ENCODE measurements around the gene VAPB. TPM values are rescaled to one million over a fixed set of nuclear protein-coding genes. Genes with fewer than 3 reads are reported as not detected.

The VAPB gene
- polyA plus RNA-seq, 1 donor from 2014 or later: 32.5 TPM

- Histone ChIP-seq H3K27me3 (ENCODE audit: insufficient read depth, low read depth, low read length) (no peaks in the 10 kb centered on the region), H3K27ac (ENCODE audit: low read length) (no peak overlapping the region), H3K36me3 (ENCODE audit: insufficient read depth, low read length) (no peaks in the 10 kb centered on the region), H3K9me3 (ENCODE audit: low read length) (no peaks in the 10 kb centered on the region), H3K9me2 (ENCODE audit: insufficient read depth, low read length) (no peaks in the 10 kb centered on the region), H3K4me3 (ENCODE audit: low read length) (no peak overlapping the region), H3F3A (ENCODE audit: insufficient read depth, low read length, poor library complexity, severe bottlenecking) (no peaks in the 10 kb centered on the region), H3K79me2 (replicated peaks; ENCODE audit: insufficient read depth, low read length) (peaks cover 16% of the 10 kb centered on the region), H4K20me1 (ENCODE audit: insufficient read depth) (no peaks in the 10 kb centered on the region), H3K4me2 (ENCODE audit: low read length) (no peak overlapping the region), H2AFZ (ENCODE audit: low read depth, low read length) (no peak overlapping the region), H3K9ac (ENCODE audit: low read length) (no peak overlapping the region)
- TF ChIP-seq RAD21 (conservative IDR thresholded peaks at IDR 0.05): no peak
- no peak for TF ChIP-seq EP300 (conservative IDR thresholded peaks at IDR 0.05; ENCODE audit: poor library complexity, severe bottlenecking)
- no peak for TF ChIP-seq SMC3 (conservative IDR thresholded peaks at IDR 0.05; ENCODE audit: poor library complexity)
- TF ChIP-seq, protein P1, sequence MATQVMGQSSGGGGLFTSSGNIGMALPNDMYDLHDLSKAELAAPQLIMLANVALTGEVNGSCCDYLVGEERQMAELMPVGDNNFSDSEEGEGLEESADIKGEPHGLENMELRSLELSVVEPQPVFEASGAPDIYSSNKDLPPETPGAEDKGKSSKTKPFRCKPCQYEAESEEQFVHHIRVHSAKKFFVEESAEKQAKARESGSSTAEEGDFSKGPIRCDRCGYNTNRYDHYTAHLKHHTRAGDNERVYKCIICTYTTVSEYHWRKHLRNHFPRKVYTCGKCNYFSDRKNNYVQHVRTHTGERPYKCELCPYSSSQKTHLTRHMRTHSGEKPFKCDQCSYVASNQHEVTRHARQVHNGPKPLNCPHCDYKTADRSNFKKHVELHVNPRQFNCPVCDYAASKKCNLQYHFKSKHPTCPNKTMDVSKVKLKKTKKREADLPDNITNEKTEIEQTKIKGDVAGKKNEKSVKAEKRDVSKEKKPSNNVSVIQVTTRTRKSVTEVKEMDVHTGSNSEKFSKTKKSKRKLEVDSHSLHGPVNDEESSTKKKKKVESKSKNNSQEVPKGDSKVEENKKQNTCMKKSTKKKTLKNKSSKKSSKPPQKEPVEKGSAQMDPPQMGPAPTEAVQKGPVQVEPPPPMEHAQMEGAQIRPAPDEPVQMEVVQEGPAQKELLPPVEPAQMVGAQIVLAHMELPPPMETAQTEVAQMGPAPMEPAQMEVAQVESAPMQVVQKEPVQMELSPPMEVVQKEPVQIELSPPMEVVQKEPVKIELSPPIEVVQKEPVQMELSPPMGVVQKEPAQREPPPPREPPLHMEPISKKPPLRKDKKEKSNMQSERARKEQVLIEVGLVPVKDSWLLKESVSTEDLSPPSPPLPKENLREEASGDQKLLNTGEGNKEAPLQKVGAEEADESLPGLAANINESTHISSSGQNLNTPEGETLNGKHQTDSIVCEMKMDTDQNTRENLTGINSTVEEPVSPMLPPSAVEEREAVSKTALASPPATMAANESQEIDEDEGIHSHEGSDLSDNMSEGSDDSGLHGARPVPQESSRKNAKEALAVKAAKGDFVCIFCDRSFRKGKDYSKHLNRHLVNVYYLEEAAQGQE (IDR thresholded peaks at IDR 0.05; ENCODE audit: borderline replicate concordance): no peak
- TF ChIP-seq TAF1 (IDR thresholded peaks at IDR 0.05; ENCODE audit: low read depth): no peak
- TF ChIP-seq, protein P2, sequence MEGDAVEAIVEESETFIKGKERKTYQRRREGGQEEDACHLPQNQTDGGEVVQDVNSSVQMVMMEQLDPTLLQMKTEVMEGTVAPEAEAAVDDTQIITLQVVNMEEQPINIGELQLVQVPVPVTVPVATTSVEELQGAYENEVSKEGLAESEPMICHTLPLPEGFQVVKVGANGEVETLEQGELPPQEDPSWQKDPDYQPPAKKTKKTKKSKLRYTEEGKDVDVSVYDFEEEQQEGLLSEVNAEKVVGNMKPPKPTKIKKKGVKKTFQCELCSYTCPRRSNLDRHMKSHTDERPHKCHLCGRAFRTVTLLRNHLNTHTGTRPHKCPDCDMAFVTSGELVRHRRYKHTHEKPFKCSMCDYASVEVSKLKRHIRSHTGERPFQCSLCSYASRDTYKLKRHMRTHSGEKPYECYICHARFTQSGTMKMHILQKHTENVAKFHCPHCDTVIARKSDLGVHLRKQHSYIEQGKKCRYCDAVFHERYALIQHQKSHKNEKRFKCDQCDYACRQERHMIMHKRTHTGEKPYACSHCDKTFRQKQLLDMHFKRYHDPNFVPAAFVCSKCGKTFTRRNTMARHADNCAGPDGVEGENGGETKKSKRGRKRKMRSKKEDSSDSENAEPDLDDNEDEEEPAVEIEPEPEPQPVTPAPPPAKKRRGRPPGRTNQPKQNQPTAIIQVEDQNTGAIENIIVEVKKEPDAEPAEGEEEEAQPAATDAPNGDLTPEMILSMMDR (IDR thresholded peaks at IDR 0.05; ENCODE audit: poor library complexity, severe bottlenecking): no peak
- TF ChIP-seq MXI1 (conservative IDR thresholded peaks at IDR 0.05; ENCODE audit: poor library complexity, severe bottlenecking): no peak
- TF ChIP-seq POLR2AphosphoS5 (IDR thresholded peaks at IDR 0.05): no peak
- no peak for TF ChIP-seq EZH2 (IDR thresholded peaks at IDR 0.05; ENCODE audit: borderline replicate concordance, insufficient read depth, low read length, poor library complexity, severe bottlenecking)
Measured at GRCh38 chr20:58435237-58435636, 46.2 kb downstream of the VAPB start.

GRCh38 chr20:58436868-58437645, 48.0 kb downstream of the VAPB start:
- Histone ChIP-seq H3K9me2 (ENCODE audit: insufficient read depth, low read length) (no peaks in the 10 kb centered on the region), H3K4me2 (ENCODE audit: low read length) (no peak overlapping the region), H3K27ac (ENCODE audit: low read length) (no peak overlapping the region), H3K27me3 (ENCODE audit: insufficient read depth, low read depth, low read length) (no peaks in the 10 kb centered on the region), H3K9me3 (ENCODE audit: low read length) (no peaks in the 10 kb centered on the region), H3F3A (ENCODE audit: insufficient read depth, low read length, poor library complexity, severe bottlenecking) (no peaks in the 10 kb centered on the region), H3K4me3 (ENCODE audit: low read length) (no peak overlapping the region), H4K20me1 (ENCODE audit: insufficient read depth) (no peaks in the 10 kb centered on the region), H3K36me3 (ENCODE audit: insufficient read depth, low read length) (no peaks in the 10 kb centered on the region), H3K79me2 (replicated peaks; ENCODE audit: insufficient read depth, low read length) (peaks cover 16% of the 10 kb centered on the region), H2AFZ (ENCODE audit: low read depth, low read length) (no peak overlapping the region), H3K9ac (ENCODE audit: low read length) (no peak overlapping the region)
- no peak for TF ChIP-seq TAF1 (IDR thresholded peaks at IDR 0.05; ENCODE audit: low read depth)
- no peak for TF ChIP-seq POLR2AphosphoS5 (IDR thresholded peaks at IDR 0.05)
- TF ChIP-seq RAD21 (conservative IDR thresholded peaks at IDR 0.05): no peak
- TF ChIP-seq, protein P1 (IDR thresholded peaks at IDR 0.05; ENCODE audit: borderline replicate concordance): no peak
- no peak for TF ChIP-seq MXI1 (conservative IDR thresholded peaks at IDR 0.05; ENCODE audit: poor library complexity, severe bottlenecking)
- TF ChIP-seq, protein P2 (IDR thresholded peaks at IDR 0.05; ENCODE audit: poor library complexity, severe bottlenecking): no peak
- TF ChIP-seq EP300 (conservative IDR thresholded peaks at IDR 0.05; ENCODE audit: poor library complexity, severe bottlenecking): no peak
- no peak for TF ChIP-seq EZH2 (IDR thresholded peaks at IDR 0.05; ENCODE audit: borderline replicate concordance, insufficient read depth, low read length, poor library complexity, severe bottlenecking)
- TF ChIP-seq SMC3 (conservative IDR thresholded peaks at IDR 0.05; ENCODE audit: poor library complexity): no peak

Measured in neural cell (in vitro differentiated cells).